ENCODE results near the gene NID1.
"Not testable (repeated sequence)": the region's sequence is repeated elsewhere in the genome, so short reads cannot be mapped to it uniquely, and the experiment has no call there.

NID1 gene

DNA sequence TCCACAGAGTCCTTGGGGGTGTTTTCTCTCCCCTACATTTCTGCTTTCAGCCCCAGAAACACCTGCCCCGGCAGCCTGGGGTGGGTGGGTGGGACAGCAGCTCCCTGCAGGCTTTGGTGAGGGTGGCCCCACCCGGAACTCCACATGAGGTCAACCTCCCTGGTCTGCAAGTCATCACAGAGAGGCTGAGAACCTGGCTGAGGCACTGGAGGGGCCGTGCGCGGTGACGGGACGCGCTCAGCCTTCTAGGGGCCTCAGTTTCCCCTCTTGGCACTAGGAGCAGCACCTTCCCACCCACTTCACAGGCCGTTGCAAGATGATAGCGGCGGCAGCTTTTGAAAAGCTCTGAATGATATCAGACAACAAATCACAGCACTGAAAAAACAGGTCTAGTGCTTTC, 37.7 kb upstream of the NID1 start:
- Histone ChIP-seq H3K4me3 (ENCODE audit: low read length) (no peak overlapping the region), H3K9ac (ENCODE audit: low read depth, low read length) (no peak overlapping the region), H3K9me3 (replicated peaks; ENCODE audit: low read length) (no peaks in the 10 kb centered on the region), H3K4me2 (ENCODE audit: low read length) (no peak overlapping the region), H3K4me1 (ENCODE audit: control insufficient read depth, insufficient read depth, low read length) (peaks cover 3% of the 10 kb centered on the region), H3K36me3 (ENCODE audit: insufficient read depth, low read length) (no peaks in the 10 kb centered on the region), H3K27me3 (ENCODE audit: control insufficient read depth, insufficient read depth, low read length) (peaks cover 15% of the 10 kb centered on the region)

DNA sequence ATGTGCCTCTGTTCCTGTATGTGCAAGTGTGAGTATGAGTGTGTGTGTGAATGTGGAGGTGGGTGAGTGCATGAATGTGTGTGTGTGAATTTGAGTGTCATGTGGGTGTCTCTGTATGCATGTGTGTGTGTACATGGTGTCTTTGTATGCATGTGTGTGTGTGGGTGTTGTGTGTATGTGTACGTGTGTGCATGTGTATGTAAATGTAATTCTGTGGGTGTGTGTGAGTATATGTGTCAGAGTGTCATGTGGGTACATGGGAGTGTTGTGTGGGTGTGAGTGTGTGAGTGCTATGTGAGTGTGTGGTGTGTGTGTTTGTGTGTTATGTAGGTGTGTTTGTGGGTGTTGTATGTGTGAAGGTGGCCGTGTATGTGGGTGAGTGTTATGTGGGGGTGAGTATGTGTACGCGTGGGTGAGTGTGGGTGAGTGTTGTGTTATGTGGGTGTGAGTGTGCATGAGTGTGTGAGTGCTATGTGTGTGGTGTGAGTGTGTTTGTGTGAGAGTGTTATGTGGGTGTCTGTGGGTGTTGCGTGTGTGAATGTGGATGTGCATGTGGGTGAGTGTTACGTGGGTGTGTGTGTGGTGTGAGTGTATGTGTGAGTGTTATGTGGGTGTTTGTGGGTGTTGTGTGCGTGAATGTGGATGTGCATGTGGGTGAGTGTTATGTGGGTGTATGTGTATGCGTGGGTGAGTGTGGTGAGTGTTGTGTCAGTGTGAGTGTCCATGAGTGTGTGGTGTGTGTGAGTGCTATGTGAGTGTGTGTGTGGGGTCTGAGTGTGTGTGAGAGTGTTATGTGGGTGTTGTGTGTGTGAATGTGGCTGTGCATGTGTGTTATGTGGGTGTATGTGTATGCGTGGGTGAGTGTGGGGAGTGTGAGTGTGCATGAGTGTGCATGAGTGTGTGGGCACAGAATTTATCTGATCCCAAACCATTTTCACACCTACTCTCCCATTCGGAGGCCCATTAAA, 36.6 kb upstream of the NID1 start:
- Histone ChIP-seq H3K36me3 (ENCODE audit: insufficient read depth, low read length) (no peaks in the 10 kb centered on the region), H3K4me2 (ENCODE audit: low read length) (no peak overlapping the region), H3K9me3 (replicated peaks; ENCODE audit: low read length) (peaks cover 8% of the 10 kb centered on the region), H3K4me1 (ENCODE audit: control insufficient read depth, insufficient read depth, low read length) (peaks cover 3% of the 10 kb centered on the region), H3K9ac (ENCODE audit: low read depth, low read length) (no peak overlapping the region), H3K4me3 (ENCODE audit: low read length) (no peak overlapping the region), H3K27me3 (ENCODE audit: control insufficient read depth, insufficient read depth, low read length) (peaks cover 9% of the 10 kb centered on the region)

DNA sequence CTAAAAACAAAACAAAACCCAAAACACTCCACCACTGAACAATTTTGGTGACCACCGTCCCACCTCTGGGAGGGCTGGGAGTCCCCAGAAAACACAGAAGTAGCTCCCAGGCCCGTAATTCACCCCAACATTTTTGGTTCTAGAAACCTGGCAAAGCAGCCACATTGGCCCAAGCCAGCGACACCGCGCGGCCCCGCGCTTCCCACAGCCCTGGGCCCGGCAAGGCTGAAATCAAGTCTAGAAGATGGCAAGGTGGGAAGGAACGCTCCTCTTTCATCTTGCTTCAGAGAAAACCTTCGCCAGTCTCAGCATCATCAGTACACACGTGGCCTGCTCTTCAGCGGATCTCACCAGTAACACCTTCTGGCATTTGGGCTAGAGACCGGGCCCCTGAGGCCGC, 35.9 kb upstream of the NID1 start:
- no peaks in the 10 kb centered on the region for H3K36me3 ChIP-seq (ENCODE audit: insufficient read depth, low read length)
- H3K9ac ChIP-seq (ENCODE audit: low read depth, low read length), result no peak overlapping the region
- H3K27me3 ChIP-seq (ENCODE audit: control insufficient read depth, insufficient read depth, low read length), result peaks cover 9% of the 10 kb centered on the region
- no peak overlapping the region for H3K4me3 ChIP-seq (ENCODE audit: low read length)
- peaks cover 11% of the 10 kb centered on the region for H3K9me3 ChIP-seq (replicated peaks; ENCODE audit: low read length)
- peaks cover 3% of the 10 kb centered on the region for H3K4me1 ChIP-seq (ENCODE audit: control insufficient read depth, insufficient read depth, low read length)
- no peak overlapping the region for H3K4me2 ChIP-seq (ENCODE audit: low read length)

DNA sequence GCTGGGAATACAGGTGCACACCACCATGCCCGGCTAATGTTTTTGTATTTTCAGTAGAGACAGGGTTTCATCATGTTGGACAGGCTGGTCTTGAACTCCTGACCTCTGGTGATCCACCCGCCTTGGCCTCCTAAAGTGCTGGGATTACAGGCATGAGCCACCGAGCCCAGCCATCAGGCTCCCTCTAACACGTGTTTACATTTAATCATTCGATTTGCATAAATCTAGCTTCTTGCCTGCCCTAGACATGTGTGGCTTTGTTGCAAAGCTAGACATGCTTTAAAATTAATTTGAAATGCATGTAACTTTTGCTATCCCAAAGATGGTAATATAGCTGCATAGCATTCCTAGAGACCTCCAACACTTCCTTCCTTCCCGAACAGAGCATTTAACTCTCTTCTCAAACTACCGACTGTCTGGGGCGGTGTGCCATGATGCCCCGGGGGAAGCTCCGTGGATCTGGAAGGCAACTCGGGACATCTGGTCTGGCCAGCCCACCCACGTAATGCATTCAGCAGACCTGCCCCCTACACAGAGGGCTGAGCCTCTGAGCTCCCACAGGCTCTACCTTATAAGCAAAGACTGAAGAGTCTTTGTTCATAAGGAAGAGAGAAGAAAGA, 34.6 kb upstream of the NID1 start:
- H3K4me2 ChIP-seq (ENCODE audit: low read length), result no peak overlapping the region
- H3K4me1 ChIP-seq (ENCODE audit: control insufficient read depth, insufficient read depth, low read length), result peaks cover 3% of the 10 kb centered on the region
- H3K36me3 ChIP-seq (ENCODE audit: insufficient read depth, low read length), result no peaks in the 10 kb centered on the region
- peaks cover 9% of the 10 kb centered on the region for H3K27me3 ChIP-seq (ENCODE audit: control insufficient read depth, insufficient read depth, low read length)
- no peak overlapping the region for H3K4me3 ChIP-seq (ENCODE audit: low read length)
- H3K9me3 ChIP-seq (replicated peaks; ENCODE audit: low read length), result peaks cover 11% of the 10 kb centered on the region
- H3K9ac ChIP-seq (ENCODE audit: low read depth, low read length), result no peak overlapping the region

DNA sequence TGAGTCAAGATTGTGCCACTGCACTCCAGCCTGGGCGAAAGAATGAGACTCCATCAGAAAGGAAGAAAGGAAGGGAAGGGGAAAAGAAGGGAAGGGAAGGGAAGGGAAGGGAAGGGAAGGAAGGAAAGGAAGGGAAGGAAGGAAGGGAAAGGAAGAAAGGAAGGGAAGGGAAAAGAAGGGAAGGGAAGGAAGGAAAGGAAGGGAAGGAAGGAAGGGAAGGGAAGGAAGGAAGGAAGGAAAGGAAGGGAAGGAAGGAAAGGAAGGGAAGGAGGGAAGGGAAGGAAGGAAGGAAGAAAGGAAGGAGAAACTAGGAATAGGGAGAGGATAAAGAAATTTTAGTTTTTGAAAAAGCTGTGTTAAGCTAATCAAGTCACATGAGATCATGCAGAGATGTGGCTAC, 33.4 kb upstream of the NID1 start:
- no peaks in the 10 kb centered on the region for H3K36me3 ChIP-seq (ENCODE audit: insufficient read depth, low read length)
- H3K4me1 ChIP-seq (ENCODE audit: control insufficient read depth, insufficient read depth, low read length), result no peaks in the 10 kb centered on the region
- H3K27me3 ChIP-seq (ENCODE audit: control insufficient read depth, insufficient read depth, low read length), result peaks cover 9% of the 10 kb centered on the region
- H3K9me3 ChIP-seq (replicated peaks; ENCODE audit: low read length), result peaks cover 11% of the 10 kb centered on the region
- no peak overlapping the region for H3K9ac ChIP-seq (ENCODE audit: low read depth, low read length)
- H3K4me2 ChIP-seq (ENCODE audit: low read length), result no peak overlapping the region
- no peak overlapping the region for H3K4me3 ChIP-seq (ENCODE audit: low read length)

DNA sequence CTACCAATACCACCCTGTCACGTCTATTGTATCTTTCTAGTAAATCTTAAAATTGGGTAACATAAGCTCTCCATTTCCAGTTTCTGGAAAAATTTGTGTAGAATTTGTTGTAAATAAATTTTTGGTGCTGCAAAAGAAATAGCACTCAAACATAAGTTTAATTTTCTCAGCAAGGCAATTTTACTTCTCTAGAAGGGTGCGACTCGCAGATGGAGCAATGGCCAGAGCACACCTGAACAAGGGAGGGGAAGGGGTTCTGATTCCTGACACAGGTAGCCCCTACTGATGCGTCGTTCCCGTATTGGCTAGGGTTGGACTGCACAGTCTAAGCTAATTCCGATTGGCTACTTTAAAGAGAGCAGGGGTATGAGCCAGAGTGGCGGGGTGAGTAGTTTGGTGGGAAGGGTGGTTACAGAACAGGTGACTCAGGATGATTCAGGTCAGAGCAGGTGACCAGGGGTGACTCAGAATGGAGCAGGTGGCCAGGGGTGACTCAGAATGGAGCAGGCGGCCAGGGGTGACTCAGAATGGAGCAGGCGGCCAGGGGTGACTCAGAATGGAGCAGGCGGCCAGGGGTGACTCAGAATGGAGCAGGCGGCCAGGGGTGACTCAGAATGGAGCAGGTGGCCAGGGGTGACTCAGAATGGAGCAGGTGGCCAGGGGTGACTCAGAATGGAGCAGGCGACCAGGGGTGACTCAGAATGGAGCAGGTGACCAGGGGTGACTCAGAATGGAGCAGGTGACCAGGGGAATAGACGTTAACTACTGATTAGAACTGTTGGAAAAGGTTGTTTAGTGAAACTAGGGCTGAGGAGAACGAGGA, 32.0 kb upstream of the NID1 start:
- not testable (repeated sequence) for H3K4me2 ChIP-seq (ENCODE audit: low read length); H3K27me3 ChIP-seq (ENCODE audit: control insufficient read depth, insufficient read depth, low read length); H3K4me1 ChIP-seq (ENCODE audit: control insufficient read depth, insufficient read depth, low read length); H3K36me3 ChIP-seq (ENCODE audit: insufficient read depth, low read length); H3K9ac ChIP-seq (ENCODE audit: low read depth, low read length); H3K4me3 ChIP-seq (ENCODE audit: low read length)
- peaks cover 11% of the 10 kb centered on the region for H3K9me3 ChIP-seq (replicated peaks; ENCODE audit: low read length)

DNA sequence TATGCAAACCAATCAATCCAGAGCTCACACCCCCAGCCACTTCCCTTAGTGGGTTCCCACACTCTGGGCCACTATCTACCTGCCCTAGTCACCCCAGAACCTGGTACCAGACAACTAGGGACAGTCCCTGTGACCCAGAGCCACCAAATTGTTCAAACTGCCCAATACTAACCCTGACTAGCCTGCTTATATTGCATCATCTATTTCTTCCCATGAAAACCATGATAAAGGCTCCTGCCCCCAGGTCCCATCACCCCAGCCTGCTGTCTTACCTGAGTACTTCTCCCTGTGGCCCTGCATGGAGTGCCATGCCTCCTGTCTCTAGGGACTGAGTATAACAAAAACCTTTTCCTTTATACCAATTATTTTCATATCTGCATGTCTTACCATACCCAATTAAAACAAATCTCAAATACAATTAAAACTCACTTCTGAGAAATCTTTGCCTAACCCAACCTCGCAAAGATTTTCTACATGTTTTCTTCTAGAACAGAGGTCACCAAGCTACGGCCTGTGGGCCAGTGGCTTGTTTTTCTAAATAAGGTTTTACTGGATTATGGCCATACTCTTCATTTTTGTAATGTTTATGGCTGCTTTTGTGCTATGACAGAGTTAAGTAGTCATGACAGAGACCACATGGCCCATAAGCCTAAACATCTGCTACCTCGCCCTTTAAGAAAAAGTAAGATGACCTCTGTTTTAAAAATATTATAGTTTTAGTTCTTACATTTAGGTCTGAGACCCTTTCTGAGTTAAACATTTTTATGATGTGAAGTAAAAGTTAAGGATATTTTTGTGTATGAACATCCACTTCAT, 31.0 kb upstream of the NID1 start:
- Histone ChIP-seq H3K36me3 (ENCODE audit: insufficient read depth, low read length) (no peaks in the 10 kb centered on the region), H3K9me3 (replicated peaks; ENCODE audit: low read length) (peaks cover 11% of the 10 kb centered on the region), H3K4me2 (ENCODE audit: low read length) (no peak overlapping the region), H3K27me3 (ENCODE audit: control insufficient read depth, insufficient read depth, low read length) (peaks cover 15% of the 10 kb centered on the region), H3K9ac (ENCODE audit: low read depth, low read length) (no peak overlapping the region), H3K4me3 (ENCODE audit: low read length) (no peak overlapping the region), H3K4me1 (ENCODE audit: control insufficient read depth, insufficient read depth, low read length) (peaks cover under 1% of the 10 kb centered on the region)

DNA sequence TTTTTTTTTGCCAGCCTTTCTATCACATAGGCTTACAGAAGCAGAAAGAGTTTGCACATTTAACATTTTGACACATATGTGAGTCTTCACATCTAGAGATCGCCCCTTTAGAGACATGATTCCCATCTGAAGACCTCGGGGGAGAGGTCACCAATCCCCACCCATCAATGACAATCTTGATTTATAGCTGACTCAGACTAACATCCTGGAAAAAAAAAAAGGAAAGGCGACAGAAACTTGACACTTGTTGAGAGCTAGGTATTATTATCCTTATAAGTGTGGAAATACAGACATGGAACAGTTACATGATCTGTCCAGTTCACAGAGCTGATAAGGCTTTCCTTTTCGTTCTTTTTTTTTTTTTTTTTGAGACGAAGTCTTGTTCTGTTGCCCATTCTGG, 28.0 kb upstream of the NID1 start:
- H3K4me2 ChIP-seq (ENCODE audit: low read length), result no peak overlapping the region

DNA sequence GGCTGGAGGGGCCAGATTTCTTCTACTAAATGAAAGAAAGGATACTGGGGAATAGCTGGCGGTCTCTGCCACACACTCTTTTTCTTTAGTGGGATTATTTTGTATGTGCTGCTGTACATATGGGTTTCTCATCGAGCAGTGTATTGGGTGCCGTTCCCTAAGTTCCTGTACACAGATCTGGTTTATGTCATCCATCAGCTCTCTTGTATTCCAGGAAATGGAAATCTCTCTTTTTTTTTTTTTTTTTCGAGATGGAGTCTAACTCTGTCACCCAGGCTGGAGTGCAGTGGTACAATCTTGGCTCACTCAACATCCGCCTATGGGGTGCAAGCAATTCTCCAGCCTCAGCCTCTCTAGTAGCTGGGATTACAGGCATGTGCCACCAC, 27.0 kb upstream of the NID1 start:
- Histone ChIP-seq H3K9ac (ENCODE audit: low read depth, low read length) (no peak overlapping the region), H3K4me3 (ENCODE audit: low read length) (no peak overlapping the region), H3K27me3 (ENCODE audit: control insufficient read depth, insufficient read depth, low read length) (peaks cover 5% of the 10 kb centered on the region), H3K9me3 (replicated peaks; ENCODE audit: low read length) (peaks cover 7% of the 10 kb centered on the region), H3K4me2 (ENCODE audit: low read length) (no peak overlapping the region), H3K36me3 (ENCODE audit: insufficient read depth, low read length) (no peaks in the 10 kb centered on the region), H3K4me1 (ENCODE audit: control insufficient read depth, insufficient read depth, low read length) (peaks cover 5% of the 10 kb centered on the region)

More for the DNA sequence above, 28.0 kb upstream of the NID1 start:
- Histone ChIP-seq H3K4me3 (ENCODE audit: low read length) (no peak overlapping the region), H3K9ac (ENCODE audit: low read depth, low read length) (no peak overlapping the region), H3K9me3 (replicated peaks; ENCODE audit: low read length) (peaks cover 11% of the 10 kb centered on the region), H3K36me3 (ENCODE audit: insufficient read depth, low read length) (no peaks in the 10 kb centered on the region), H3K4me1 (ENCODE audit: control insufficient read depth, insufficient read depth, low read length) (peaks cover 5% of the 10 kb centered on the region), H3K27me3 (ENCODE audit: control insufficient read depth, insufficient read depth, low read length) (peaks cover 5% of the 10 kb centered on the region)

DNA sequence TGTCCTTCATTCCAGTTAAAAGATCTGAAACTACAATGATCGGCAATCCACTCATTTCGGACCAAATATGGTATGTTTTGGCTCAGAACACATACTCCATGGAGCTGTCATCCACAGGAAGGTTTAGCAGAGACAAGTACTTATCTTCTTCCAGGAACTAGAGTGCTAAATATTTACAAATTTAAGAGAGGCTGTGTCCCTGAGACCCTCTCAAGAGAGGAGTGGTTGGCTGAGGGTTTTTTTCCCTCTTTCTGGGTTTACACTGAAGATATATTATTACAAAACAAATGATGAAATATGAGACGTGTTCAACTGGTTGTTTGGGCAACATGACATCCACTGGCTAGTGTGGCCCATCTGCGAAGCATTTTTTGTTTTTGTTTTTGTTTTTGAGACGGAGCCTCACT, 25.9 kb upstream of the NID1 start:
- H3K9me3 ChIP-seq (replicated peaks; ENCODE audit: low read length), result no peaks in the 10 kb centered on the region
- H3K36me3 ChIP-seq (ENCODE audit: insufficient read depth, low read length), result no peaks in the 10 kb centered on the region
- peak overlapping the region; percentile 15 for H3K4me3 ChIP-seq (ENCODE audit: low read length)
- H3K9ac ChIP-seq (ENCODE audit: low read depth, low read length), result no peak overlapping the region
- H3K27me3 ChIP-seq (ENCODE audit: control insufficient read depth, insufficient read depth, low read length), result peaks cover 5% of the 10 kb centered on the region
- peaks cover 5% of the 10 kb centered on the region for H3K4me1 ChIP-seq (ENCODE audit: control insufficient read depth, insufficient read depth, low read length)
- H3K4me2 ChIP-seq (ENCODE audit: low read length), result peak overlapping the region; percentile 62

Data from skeletal muscle satellite cell (primary cell).